GM23248 (cell line): Measurements from ENCODE around the gene PDE6C. TPM values are rescaled to one million over a fixed set of nuclear protein-coding genes. Genes with fewer than 3 reads are reported as not detected.
A peak's percentile ranks its signal among the peaks of the same experiment; 100 is the strongest.
"Not testable (repeated sequence)": the region's sequence is repeated elsewhere in the genome, so short reads cannot be mapped to it uniquely, and the experiment has no call there.

Experiments used
- DNase-seq: peaks from one replicate; pipeline ENCODE4 v3.0.0-alpha.2; 2015
- H2AFZ ChIP-seq: fragments of 200-600 bp; sonication (generic); 2 replicates; pipeline ENCODE4 v1.6.1; 2016; ENCODE audit warnings: antibody characterized with exemption
- H3F3A ChIP-seq: fragments of 200-600 bp; sonication (generic); 2 replicates; pipeline ENCODE4 v1.6.1; 2016; ENCODE audit warnings: mild to moderate bottlenecking, antibody characterized with exemption, mixed run types; ENCODE audit not compliant: insufficient read depth
- H3K27ac ChIP-seq: fragments of 200-600 bp; sonication (generic); 2 replicates; pipeline ENCODE4 v1.5.1; 2016; ENCODE audit warnings: mild to moderate bottlenecking
- H3K27me3 ChIP-seq: fragments of 200-600 bp; sonication (generic); replicated peaks from 2 replicates; pipeline ENCODE4 v1.6.1; 2016; ENCODE audit warnings: mild to moderate bottlenecking; ENCODE audit not compliant: insufficient read depth
- H3K36me3 ChIP-seq: fragments of 200-600 bp; sonication (generic); 2 replicates; pipeline ENCODE4 v1.6.1; 2016; ENCODE audit warnings: low read depth, mild to moderate bottlenecking
- H3K4me1 ChIP-seq: fragments of 200-600 bp; sonication (generic); 2 replicates; pipeline ENCODE4 v1.6.1; 2016; ENCODE audit warnings: mild to moderate bottlenecking; ENCODE audit not compliant: insufficient read depth
- H3K4me2 ChIP-seq: fragments of 200-600 bp; sonication (generic); one replicate; pipeline ENCODE4 v1.6.1; 2016; ENCODE audit warnings: mild to moderate bottlenecking; ENCODE audit not compliant: unreplicated experiment
- H3K4me3 ChIP-seq: fragments of 200-600 bp; sonication (generic); 2 replicates; pipeline ENCODE4 v1.5.1; 2016; ENCODE audit warnings: mild to moderate bottlenecking
- H3K79me2 ChIP-seq: fragments of 200-600 bp; sonication (generic); 2 replicates; pipeline ENCODE4 v1.6.1; 2016; ENCODE audit warnings: mild to moderate bottlenecking; ENCODE audit not compliant: insufficient read depth
- H3K9ac ChIP-seq: fragments of 200-600 bp; sonication (generic); 2 replicates; pipeline ENCODE4 v1.6.1; 2016; ENCODE audit warnings: mild to moderate bottlenecking
- H3K9me2 ChIP-seq: fragments of 200-600 bp; sonication (generic); 2 replicates; pipeline ENCODE4 v1.6.1; 2016; ENCODE audit warnings: mixed run types, mild to moderate bottlenecking, moderate library complexity; ENCODE audit not compliant: insufficient read depth
- H3K9me3 ChIP-seq: fragments of 200-600 bp; sonication (generic); one replicate; pipeline ENCODE4 v1.6.1; 2017; ENCODE audit warnings: low read depth
- H4K20me1 ChIP-seq: fragments of 200-600 bp; sonication (generic); 2 replicates; pipeline ENCODE4 v1.6.0; 2016; ENCODE audit not compliant: insufficient read depth
- EZH2 ChIP-seq: fragments of 200-600 bp; sonication (generic); IDR thresholded peaks from 2 replicates; pipeline ENCODE4 v1.6.1; 2018; ENCODE audit warnings: antibody characterized with exemption, mild to moderate bottlenecking; ENCODE audit not compliant: insufficient read depth, poor library complexity, severe bottlenecking
- EZH2phosphoT487 ChIP-seq: fragments of 200-600 bp; sonication (generic); IDR thresholded peaks from 2 replicates; pipeline ENCODE4 v1.6.1; 2018; ENCODE audit warnings: antibody characterized with exemption, moderate library complexity, mild to moderate bottlenecking, low read depth; ENCODE audit not compliant: insufficient read depth
- WGBS, 2 experiments: methylation state at CpG; one replicate each; pipeline ENCODE4 v1.1.6; 2015 to 2017; ENCODE audit warnings: low lambda C conversion rate in 2 of 2, low coverage in 1 of 2; ENCODE audit errors: missing lambda C conversion rate in 2 of 2; 5-methylcytosine and 5-hydroxymethylcytosine counted together
- in situ Hi-C: fragments of 300-500 bp; cut with MboI; formaldehyde crosslinking; loops from 2 replicates; pipeline ENCODE4 v1.15.0; 2020
- polyA plus RNA-seq: library from polyadenylated mRNA; unstranded; fragments of >200 nt; fragmentation: Nextera tagmentation; extraction: Ambion mirVana; gene quantifications from 2 replicates; pipeline ENCODE4 v1.2.1, GENCODE V29; 2016
- total RNA-seq: library from RNA; depleted of rRNA; stranded (reverse); fragments of >200 nt; shearing (Covaris generic); gene quantifications from 2 replicates; pipeline ENCODE4 v1.2.3, GENCODE V29; 2014

Gene PDE6C
- total and polyA plus RNA-seq, 2 experiments from 2014 or later: not detected

- no peaks in the 10 kb centered on the region for H3K4me1 ChIP-seq
- in situ Hi-C loops: no loop called here
- H3K9me3 ChIP-seq: no peaks in the 10 kb centered on the region
- 48 to 54% methylated on average over 4 of the region's 4 CpGs for WGBS, 2 experiments
- H3K9me2 ChIP-seq: no peaks in the 10 kb centered on the region
- no peak overlapping the region for H3K27ac ChIP-seq
- H3K36me3 ChIP-seq: peaks cover 30% of the 10 kb centered on the region
- no peak overlapping the region for H3K4me2 ChIP-seq
- no peaks in the 10 kb centered on the region for H3F3A ChIP-seq
- H4K20me1 ChIP-seq: no peaks in the 10 kb centered on the region
- no peaks in the 10 kb centered on the region for H3K27me3 ChIP-seq
- TF ChIP-seq EZH2phosphoT487 (no peak), EZH2 (no peak)
- peak; percentile 63 for DNase-seq
- H2AFZ ChIP-seq: no peak overlapping the region
- H3K9ac ChIP-seq: no peak overlapping the region
- no peaks in the 10 kb centered on the region for H3K79me2 ChIP-seq
- no peak overlapping the region for H3K4me3 ChIP-seq
Measured at GRCh38 chr10:93680412-93681047, 68.2 kb downstream of the PDE6C start.

DNA sequence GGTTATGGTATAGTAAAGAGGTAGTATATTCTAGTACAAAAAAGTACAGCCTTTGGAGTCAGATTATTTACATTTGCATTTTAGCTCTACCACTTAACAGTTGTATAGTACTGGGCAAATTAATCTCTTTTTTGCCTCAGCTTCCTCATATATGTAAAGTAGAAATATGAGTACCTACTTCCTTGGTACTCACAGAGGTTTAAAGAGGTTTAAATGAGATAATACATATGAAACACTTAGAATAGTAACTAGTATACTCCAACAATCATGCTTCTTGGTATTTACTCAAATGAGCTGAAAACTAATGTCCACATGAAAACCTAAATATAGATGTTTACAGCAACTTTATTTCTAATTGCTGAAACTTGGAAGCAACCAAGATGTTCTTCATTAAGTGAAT, 75.4 kb downstream of the PDE6C start:
- H3K4me3 ChIP-seq: no peak overlapping the region
- H3K36me3 ChIP-seq: peaks cover 36% of the 10 kb centered on the region
- in situ Hi-C loops: no loop called here

GRCh38 chr10:93695740-93696139, 83.4 kb downstream of the PDE6C start:
- TF ChIP-seq EZH2phosphoT487: no peak
- TF ChIP-seq EZH2: no peak
- H3K27ac ChIP-seq: no peak overlapping the region
- 34 to 35% methylated on average over 2 of the region's 2 CpGs for WGBS, 2 experiments
- no peaks in the 10 kb centered on the region for H3K27me3 ChIP-seq
- no peaks in the 10 kb centered on the region for H3K4me1 ChIP-seq
- H3K9ac ChIP-seq: no peak overlapping the region
- in situ Hi-C loops: no loop called here
- H3K4me2 ChIP-seq: no peak overlapping the region
- H3K9me3 ChIP-seq: no peaks in the 10 kb centered on the region
- DNase-seq: no peak
- H3K4me3 ChIP-seq: no peak overlapping the region
- no peaks in the 10 kb centered on the region for H4K20me1 ChIP-seq
- H3F3A ChIP-seq: no peaks in the 10 kb centered on the region
- no peaks in the 10 kb centered on the region for H3K9me2 ChIP-seq
- H3K79me2 ChIP-seq: peaks cover 47% of the 10 kb centered on the region
- H3K36me3 ChIP-seq: peaks cover 40% of the 10 kb centered on the region
- H2AFZ ChIP-seq: no peak overlapping the region

More for the DNA sequence above, 75.4 kb downstream of the PDE6C start:
- Histone ChIP-seq H3K27ac (no peak overlapping the region), H3K9me2 (no peaks in the 10 kb centered on the region), H3K79me2 (no peaks in the 10 kb centered on the region), H2AFZ (no peak overlapping the region), H3K9me3 (no peaks in the 10 kb centered on the region), H3K4me2 (no peak overlapping the region), H3K27me3 (no peaks in the 10 kb centered on the region), H3F3A (no peaks in the 10 kb centered on the region), H3K9ac (no peak overlapping the region), H3K4me1 (no peaks in the 10 kb centered on the region), H4K20me1 (no peaks in the 10 kb centered on the region)
- no peak for TF ChIP-seq EZH2phosphoT487
- TF ChIP-seq EZH2: no peak
- DNase-seq: no peak

DNA sequence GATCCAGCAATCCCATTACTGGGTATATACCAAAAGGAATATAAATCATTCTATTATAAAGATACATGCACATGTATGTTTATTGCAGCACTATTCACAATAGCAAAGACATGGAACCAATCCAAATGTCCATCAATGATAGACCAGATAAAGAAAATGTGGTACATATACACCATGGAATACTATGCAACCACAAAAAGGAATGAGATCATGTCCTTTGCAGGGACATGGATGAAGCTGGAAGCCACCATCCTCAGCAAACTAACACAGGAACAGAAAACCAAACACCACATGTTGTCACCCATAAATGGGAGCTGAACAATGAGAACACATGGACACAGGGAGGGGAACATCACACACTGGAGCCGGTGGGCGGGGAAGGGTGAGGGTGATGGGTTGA, 84.2 kb downstream of the PDE6C start:
- H3F3A ChIP-seq, in situ Hi-C loops, DNase-seq, H3K9me2 ChIP-seq, H3K27me3 ChIP-seq, H2AFZ ChIP-seq, H4K20me1 ChIP-seq, H3K9ac ChIP-seq, H3K9me3 ChIP-seq, H3K4me1 ChIP-seq, H3K4me2 ChIP-seq, H3K4me3 ChIP-seq, H3K27ac ChIP-seq: not testable (repeated sequence)
- peaks cover 56% of the 10 kb centered on the region for H3K79me2 ChIP-seq
- 92 to 98% methylated on average over 2 of the region's 2 CpGs for WGBS, 2 experiments
- H3K36me3 ChIP-seq: peaks cover 38% of the 10 kb centered on the region

DNA sequence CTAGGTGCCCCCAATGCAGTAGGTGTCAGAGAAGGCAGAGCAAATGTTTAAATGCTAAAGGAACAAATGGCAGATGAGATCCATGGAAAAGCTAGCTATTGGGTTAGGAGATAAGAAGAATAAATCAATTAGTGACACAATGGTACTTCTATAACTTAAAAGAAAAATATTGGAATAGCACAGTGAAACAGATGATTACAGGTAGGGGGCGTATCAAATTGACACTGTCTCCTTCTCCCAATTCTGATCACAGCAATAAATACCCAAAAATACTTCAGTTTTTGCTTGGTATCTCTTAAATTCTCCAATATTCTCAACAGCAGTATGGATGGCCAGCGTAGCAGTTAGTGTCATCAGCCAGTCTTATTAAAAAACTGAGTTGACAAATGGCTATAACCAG, 84.9 kb downstream of the PDE6C start:
- Histone ChIP-seq H3K79me2 (peaks cover 57% of the 10 kb centered on the region), H3K4me3 (no peak overlapping the region), H4K20me1 (no peaks in the 10 kb centered on the region), H3K27me3 (no peaks in the 10 kb centered on the region), H3K27ac (no peak overlapping the region), H3F3A (peaks cover 8% of the 10 kb centered on the region; the same call in 1 of the 2 replicates), H3K9me3 (no peaks in the 10 kb centered on the region), H3K4me2 (no peak overlapping the region), H3K9me2 (no peaks in the 10 kb centered on the region), H3K36me3 (peaks cover 32% of the 10 kb centered on the region), H3K4me1 (peaks cover 10% of the 10 kb centered on the region), H3K9ac (no peak overlapping the region), H2AFZ (no peak overlapping the region)
- in situ Hi-C loops: no loop called here
- WGBS, 2 experiments: 98 to 100% methylated on average over 2 of the region's 2 CpGs
- TF ChIP-seq EZH2phosphoT487 (no peak), EZH2 (no peak)
- no peak for DNase-seq
